ENCODE measurements around the gene RASA4B.

The RASA4B gene

GRCh38 chr7:102469972-102470825, 47.4 kb downstream of the RASA4B start:
- Histone ChIP-seq H3K79me1 (ENCODE audit: low read depth, low read length) (peaks cover 11% of the 10 kb centered on the region), H3K4me3 (ENCODE audit: low read length in 2 of 2) (no peak overlapping the region), H3K36me3 (replicated peaks in 1 of 2; ENCODE audit: control insufficient read depth in 2 of 2, insufficient read depth in 2 of 2, low read length in 2 of 2) (peaks cover 24 to 64% of the 10 kb centered on the region in 2 donors), H3K23ac (ENCODE audit: low read depth, low read length, poor library complexity) (no peak overlapping the region), H2BK5ac (ENCODE audit: low read length) (peak overlapping the region; percentile 24), H3K18ac (ENCODE audit: low read length) (no peak overlapping the region), H3K27me3 (ENCODE audit: control insufficient read depth in 3 of 3, insufficient read depth in 3 of 3, low read depth in 1 of 3, low read length in 3 of 3) (no peaks in the 10 kb centered on the region), H3K27ac (replicated peaks; ENCODE audit: low read length) (no peak overlapping the region), H2BK12ac (ENCODE audit: low read length) (no peak overlapping the region), H2AK5ac (ENCODE audit: low read depth, low read length) (no peak overlapping the region), H3K14ac (ENCODE audit: low read length) (peak overlapping the region; percentile 21), H2AFZ (ENCODE audit: low read length) (no peak overlapping the region), H3K9me3 (replicated peaks in 1 of 2; ENCODE audit: control insufficient read depth in 2 of 2, insufficient read depth in 1 of 2, low read depth in 1 of 2, low read length in 2 of 2) (peaks cover 0 to 2% of the 10 kb centered on the region in 2 donors), H4K91ac (ENCODE audit: low read depth, low read length, poor library complexity) (no peak overlapping the region), H3K9ac (ENCODE audit: low read depth, low read length, poor library complexity) (no peak overlapping the region), H2BK120ac (ENCODE audit: low read depth, low read length) (no peak overlapping the region), H3K4me2 (ENCODE audit: insufficient read depth, low read length, poor library complexity, severe bottlenecking) (no peak overlapping the region), H4K8ac (ENCODE audit: low read depth, low read length) (peak overlapping the region; percentile 43), H2BK15ac (ENCODE audit: low read length) (no peak overlapping the region), H3K4ac (ENCODE audit: low read length) (no peak overlapping the region), H3K4me1 (ENCODE audit: control insufficient read depth in 2 of 2, insufficient read depth in 1 of 2, low read depth in 1 of 2, low read length in 2 of 2) (peaks cover 3% of the 10 kb centered on the region in 2 donors)
- DNase-seq (ENCODE audit: low spot score), result no peak
- no CpG with 5 or more reads among the region's 20 CpGs for WGBS, 2 donors (ENCODE audit: extremely low coverage in 2 of 2, insufficient read length in 2 of 2, insufficient replicate concordance in 1 of 2)

GRCh38 chr7:102469351-102469971, 48.1 kb downstream of the RASA4B start:
- DNase-seq (ENCODE audit: low spot score), result no peak
- Histone ChIP-seq H3K4me3 (ENCODE audit: low read length in 2 of 2) (no peak overlapping the region), H2BK15ac (ENCODE audit: low read length) (no peak overlapping the region), H2AFZ (ENCODE audit: low read length) (no peak overlapping the region), H3K9ac (ENCODE audit: low read depth, low read length, poor library complexity) (peak overlapping the region; percentile 60), H2BK120ac (ENCODE audit: low read depth, low read length) (no peak overlapping the region), H3K9me3 (replicated peaks in 1 of 2; ENCODE audit: control insufficient read depth in 2 of 2, insufficient read depth in 1 of 2, low read depth in 1 of 2, low read length in 2 of 2) (peaks cover 0 to 2% of the 10 kb centered on the region in 2 donors), H3K4me2 (ENCODE audit: insufficient read depth, low read length, poor library complexity, severe bottlenecking) (no peak overlapping the region), H4K91ac (ENCODE audit: low read depth, low read length, poor library complexity) (no peak overlapping the region), H3K4ac (ENCODE audit: low read length) (no peak overlapping the region), H3K4me1 (ENCODE audit: control insufficient read depth in 2 of 2, insufficient read depth in 1 of 2, low read depth in 1 of 2, low read length in 2 of 2) (peaks cover 3% of the 10 kb centered on the region in 2 donors), H3K36me3 (replicated peaks in 1 of 2; ENCODE audit: control insufficient read depth in 2 of 2, insufficient read depth in 2 of 2, low read length in 2 of 2) (peaks cover 24 to 64% of the 10 kb centered on the region in 2 donors), H2BK5ac (ENCODE audit: low read length) (peak overlapping the region; percentile 24), H4K8ac (ENCODE audit: low read depth, low read length) (no peak overlapping the region), H3K23ac (ENCODE audit: low read depth, low read length, poor library complexity) (peak overlapping the region; percentile 43), H3K79me1 (ENCODE audit: low read depth, low read length) (peaks cover 13% of the 10 kb centered on the region), H3K27me3 (ENCODE audit: control insufficient read depth in 3 of 3, insufficient read depth in 3 of 3, low read depth in 1 of 3, low read length in 3 of 3) (no peaks in the 10 kb centered on the region), H3K27ac (replicated peaks; ENCODE audit: low read length) (no peak overlapping the region), H3K14ac (ENCODE audit: low read length) (peak overlapping the region; percentile 21), H2BK12ac (ENCODE audit: low read length) (no peak overlapping the region), H3K18ac (ENCODE audit: low read length) (no peak overlapping the region), H2AK5ac (ENCODE audit: low read depth, low read length) (no peak overlapping the region)
- no CpG with 5 or more reads among the region's 24 CpGs for WGBS, 2 donors (ENCODE audit: extremely low coverage in 2 of 2, insufficient read length in 2 of 2, insufficient replicate concordance in 1 of 2)

DNA sequence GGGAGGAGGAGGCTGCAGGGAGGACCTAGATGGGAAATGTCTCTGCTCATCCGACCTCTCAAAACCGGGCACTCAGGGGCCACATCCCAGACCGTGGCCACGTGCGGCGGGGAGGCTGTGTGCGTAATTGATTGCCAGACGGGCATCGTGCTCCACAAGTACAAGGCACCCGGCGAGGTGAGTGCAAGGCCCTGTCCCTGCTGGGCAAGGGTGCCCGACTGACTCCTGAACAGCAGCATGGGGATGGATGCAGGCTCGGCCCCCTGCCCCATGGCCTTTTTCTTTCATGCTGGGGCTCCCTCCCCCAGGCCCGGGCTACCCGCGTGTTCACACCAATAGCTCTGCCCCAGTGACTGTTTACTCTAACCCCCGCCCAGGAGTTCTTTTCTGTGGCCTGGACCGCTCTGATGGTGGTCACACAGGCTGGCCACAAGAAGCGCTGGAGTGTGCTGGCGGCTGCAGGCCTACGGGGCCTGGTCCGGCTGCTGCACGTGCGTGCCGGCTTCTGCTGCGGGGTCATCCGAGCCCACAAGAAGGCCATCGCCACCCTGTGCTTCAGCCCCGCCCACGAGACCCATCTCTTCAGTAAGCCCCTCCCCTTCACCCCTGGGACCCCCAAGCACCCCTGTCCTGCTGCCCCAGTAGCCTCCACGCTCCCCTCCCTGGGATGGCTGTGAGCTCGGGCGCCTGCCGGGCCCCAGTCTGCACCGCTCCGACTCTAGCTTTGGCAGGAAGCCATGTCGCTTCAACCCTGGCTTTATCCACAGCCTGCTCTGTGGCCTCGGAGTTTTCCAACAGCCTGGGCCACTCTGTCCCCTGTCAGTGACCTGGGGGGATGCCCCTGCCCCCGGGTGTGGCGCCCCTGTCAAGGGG, 48.9 kb downstream of the RASA4B start:
- Histone ChIP-seq H3K9me3 (replicated peaks in 1 of 2; ENCODE audit: control insufficient read depth in 2 of 2, insufficient read depth in 1 of 2, low read depth in 1 of 2, low read length in 2 of 2) (peaks cover 0 to 2% of the 10 kb centered on the region in 2 donors), H2BK15ac (ENCODE audit: low read length) (no peak overlapping the region), H3K4me2 (ENCODE audit: insufficient read depth, low read length, poor library complexity, severe bottlenecking) (no peak overlapping the region), H2AK5ac (ENCODE audit: low read depth, low read length) (no peak overlapping the region), H3K18ac (ENCODE audit: low read length) (no peak overlapping the region), H3K79me1 (ENCODE audit: low read depth, low read length) (peaks cover 17% of the 10 kb centered on the region), H3K4me1 (ENCODE audit: control insufficient read depth in 2 of 2, insufficient read depth in 1 of 2, low read depth in 1 of 2, low read length in 2 of 2) (peaks cover 5 to 6% of the 10 kb centered on the region in 2 donors), H3K14ac (ENCODE audit: low read length) (no peak overlapping the region), H2BK5ac (ENCODE audit: low read length) (no peak overlapping the region), H2AFZ (ENCODE audit: low read length) (no peak overlapping the region), H3K23ac (ENCODE audit: low read depth, low read length, poor library complexity) (peak overlapping the region; percentile 43), H3K9ac (ENCODE audit: low read depth, low read length, poor library complexity) (no peak overlapping the region), H3K36me3 (replicated peaks in 1 of 2; ENCODE audit: control insufficient read depth in 2 of 2, insufficient read depth in 2 of 2, low read length in 2 of 2) (peaks cover 24 to 63% of the 10 kb centered on the region in 2 donors), H3K4me3 (ENCODE audit: low read length in 2 of 2) (no peak overlapping the region), H2BK12ac (ENCODE audit: low read length) (no peak overlapping the region), H2BK120ac (ENCODE audit: low read depth, low read length) (no peak overlapping the region), H3K27ac (replicated peaks; ENCODE audit: low read length) (no peak overlapping the region), H4K8ac (ENCODE audit: low read depth, low read length) (no peak overlapping the region), H3K27me3 (ENCODE audit: control insufficient read depth in 3 of 3, insufficient read depth in 3 of 3, low read depth in 1 of 3, low read length in 3 of 3) (no peaks in the 10 kb centered on the region), H3K4ac (ENCODE audit: low read length) (no peak overlapping the region), H4K91ac (ENCODE audit: low read depth, low read length, poor library complexity) (no peak overlapping the region)
- WGBS, 2 donors (ENCODE audit: extremely low coverage in 2 of 2, insufficient read length in 2 of 2, insufficient replicate concordance in 1 of 2), result no CpG with 5 or more reads among the region's 40 CpGs
- DNase-seq (ENCODE audit: low spot score), result no peak
